GM12892 (cell line): Measurements from ENCODE around the gene MICAL3.

Experiments
- POLR2A ChIP-seq: IDR thresholded peaks from 2 replicates; pipeline ENCODE4 v1.6.1; 2011; ENCODE audit warnings: low read depth, low read length, control low read depth
- TAF1 ChIP-seq: IDR thresholded peaks from 2 replicates; pipeline ENCODE4 v1.6.1; 2011; ENCODE audit warnings: low read depth, mild to moderate bottlenecking, control low read depth, low read length, borderline replicate concordance

GRCh38 chr22:17890892-17891291 is 133.5 kb downstream of the MICAL3 start:
- no peak for TF ChIP-seq POLR2A
- TF ChIP-seq TAF1 = no peak
